ENCODE data around the gene UTP25.
"Not testable (repeated sequence)": the region's sequence is repeated elsewhere in the genome, so short reads cannot be mapped to it uniquely, and the experiment has no call there.

The UTP25 gene

GRCh38 chr1:209895709-209896108 is 67.9 kb downstream of the UTP25 start:
- DNase-seq (ENCODE audit: insufficient read length, low spot score) (no peak), FAIRE-seq (no peak)
- TF ChIP-seq TAF1 (IDR thresholded peaks at IDR 0.05; ENCODE audit: low read depth, low read length) (no peak), POLR2AphosphoS5 (IDR thresholded peaks at IDR 0.05; ENCODE audit: low read depth, low read length) (no peak), PAX5 (IDR thresholded peaks at IDR 0.05; ENCODE audit: insufficient read depth, low read length, severe bottlenecking) (no peak), SPI1 (IDR thresholded peaks at IDR 0.05; ENCODE audit: low read depth, low read length) (no peak), POLR2A (IDR thresholded peaks at IDR 0.05; ENCODE audit: low read depth, low read length) (no peak), POU2F2 (IDR thresholded peaks at IDR 0.05; ENCODE audit: low read depth, low read length) (no peak)

DNA sequence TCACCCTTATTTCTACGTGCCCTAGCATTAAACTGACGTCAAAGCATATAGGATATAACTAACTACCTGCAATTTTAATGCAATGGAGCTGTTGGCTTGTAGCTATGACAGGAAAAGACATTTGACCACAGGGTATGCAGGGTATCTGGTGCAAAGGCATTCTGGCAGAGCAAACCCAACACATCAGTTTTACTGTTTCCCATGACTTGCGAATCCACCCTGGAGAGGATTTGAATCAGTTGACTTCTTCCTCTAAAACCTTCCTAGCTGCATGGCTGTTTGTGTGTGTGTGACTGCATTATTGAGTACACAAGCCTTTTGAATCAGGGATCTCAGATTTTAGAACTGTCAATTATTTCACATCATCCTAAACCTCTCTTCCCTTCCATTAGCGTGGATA is 68.6 kb downstream of the UTP25 start:
- FAIRE-seq: no peak
- TF ChIP-seq PAX5 (IDR thresholded peaks at IDR 0.05; ENCODE audit: insufficient read depth, low read length, severe bottlenecking): no peak
- TF ChIP-seq POLR2A (IDR thresholded peaks at IDR 0.05; ENCODE audit: low read depth, low read length): no peak
- no peak for TF ChIP-seq POU2F2 (IDR thresholded peaks at IDR 0.05; ENCODE audit: low read depth, low read length)
- TF ChIP-seq TAF1 (IDR thresholded peaks at IDR 0.05; ENCODE audit: low read depth, low read length): no peak
- no peak for TF ChIP-seq SPI1 (IDR thresholded peaks at IDR 0.05; ENCODE audit: low read depth, low read length)
- TF ChIP-seq POLR2AphosphoS5 (IDR thresholded peaks at IDR 0.05; ENCODE audit: low read depth, low read length): no peak
- DNase-seq (ENCODE audit: insufficient read length, low spot score): no peak

GRCh38 chr1:209898271-209898670 is 70.5 kb downstream of the UTP25 start:
- not testable (repeated sequence) for DNase-seq (ENCODE audit: insufficient read length, low spot score); FAIRE-seq

DNA sequence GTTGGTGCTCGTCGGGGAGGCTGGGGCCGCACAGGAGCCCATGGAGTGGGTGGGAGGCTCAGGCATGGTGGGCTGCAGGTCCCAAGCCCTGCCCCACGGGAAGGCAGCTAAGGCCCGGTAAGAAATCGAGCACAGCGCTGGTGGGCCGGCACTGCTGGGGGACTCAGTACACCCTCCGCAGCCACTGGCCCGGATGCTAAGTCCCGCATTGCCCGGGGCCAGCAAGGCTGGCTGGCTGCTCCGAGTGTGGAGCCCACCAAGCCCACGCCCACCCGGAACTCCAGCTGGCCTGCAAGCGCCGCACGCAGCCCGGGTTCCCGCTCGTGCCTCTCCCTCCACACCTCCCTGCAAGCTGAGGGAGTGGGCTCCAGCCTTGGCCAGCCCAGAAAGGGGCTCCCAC is 71.1 kb downstream of the UTP25 start:
- not testable (repeated sequence) for FAIRE-seq; DNase-seq (ENCODE audit: insufficient read length, low spot score)

DNA sequence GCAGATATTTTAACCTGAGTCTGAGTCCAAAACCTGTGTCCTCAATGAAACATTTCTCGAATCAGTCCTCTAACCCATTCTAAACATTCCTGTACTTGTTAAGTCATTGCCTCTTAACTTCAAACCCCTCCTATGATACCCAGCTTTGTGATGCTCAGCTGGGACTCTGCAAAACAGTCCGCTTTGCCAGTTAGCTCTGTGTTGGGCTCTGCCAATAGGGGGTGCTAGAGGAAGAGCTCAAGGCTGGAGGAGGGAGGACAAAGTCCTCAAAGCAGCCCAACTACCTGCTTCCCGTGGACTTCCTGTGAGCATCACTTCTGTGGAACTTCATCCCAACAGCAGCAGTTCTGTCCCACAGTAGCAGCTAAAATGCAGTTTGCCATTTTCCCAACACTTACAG is 72.2 kb downstream of the UTP25 start:
- DNase-seq (ENCODE audit: insufficient read length, low spot score): no peak
- FAIRE-seq: no peak
- no peak for TF ChIP-seq TAF1 (IDR thresholded peaks at IDR 0.05; ENCODE audit: low read depth, low read length)
- no peak for TF ChIP-seq POU2F2 (IDR thresholded peaks at IDR 0.05; ENCODE audit: low read depth, low read length)
- no peak for TF ChIP-seq POLR2AphosphoS5 (IDR thresholded peaks at IDR 0.05; ENCODE audit: low read depth, low read length)
- TF ChIP-seq PAX5 (IDR thresholded peaks at IDR 0.05; ENCODE audit: insufficient read depth, low read length, severe bottlenecking): no peak
- no peak for TF ChIP-seq POLR2A (IDR thresholded peaks at IDR 0.05; ENCODE audit: low read depth, low read length)
- TF ChIP-seq SPI1 (IDR thresholded peaks at IDR 0.05; ENCODE audit: low read depth, low read length): no peak

DNA sequence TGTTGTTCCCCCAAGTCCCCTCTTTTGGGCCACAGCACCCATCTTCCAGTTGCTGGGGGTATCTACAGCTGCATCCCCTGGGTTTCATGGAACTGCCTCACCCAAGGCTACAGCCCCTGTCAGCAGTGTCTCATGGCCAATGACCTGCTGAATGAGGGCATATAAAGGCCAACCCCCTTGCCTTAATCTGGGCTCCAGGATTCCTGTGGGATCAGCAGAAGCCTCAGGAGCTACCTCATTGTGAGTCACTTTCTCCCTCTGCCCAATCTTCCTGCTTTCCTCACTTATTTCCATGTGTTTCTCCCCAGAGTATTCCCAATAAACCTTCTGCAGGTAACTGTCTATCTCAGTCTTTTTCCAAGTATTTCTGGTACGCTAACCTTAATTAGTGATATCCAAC is 73.0 kb downstream of the UTP25 start:
- no peak for FAIRE-seq
- DNase-seq (ENCODE audit: insufficient read length, low spot score): no peak
- TF ChIP-seq POLR2AphosphoS5 (IDR thresholded peaks at IDR 0.05; ENCODE audit: low read depth, low read length) (no peak), POLR2A (IDR thresholded peaks at IDR 0.05; ENCODE audit: low read depth, low read length) (no peak), SPI1 (IDR thresholded peaks at IDR 0.05; ENCODE audit: low read depth, low read length) (no peak), TAF1 (IDR thresholded peaks at IDR 0.05; ENCODE audit: low read depth, low read length) (no peak), POU2F2 (IDR thresholded peaks at IDR 0.05; ENCODE audit: low read depth, low read length) (no peak), PAX5 (IDR thresholded peaks at IDR 0.05; ENCODE audit: insufficient read depth, low read length, severe bottlenecking) (no peak)

GRCh38 chr1:209901211-209901610 is 73.4 kb downstream of the UTP25 start:
- FAIRE-seq (no peak), DNase-seq (ENCODE audit: insufficient read length, low spot score) (no peak)
- TF ChIP-seq POU2F2 (IDR thresholded peaks at IDR 0.05; ENCODE audit: low read depth, low read length) (no peak), POLR2A (IDR thresholded peaks at IDR 0.05; ENCODE audit: low read depth, low read length) (no peak), TAF1 (IDR thresholded peaks at IDR 0.05; ENCODE audit: low read depth, low read length) (no peak), SPI1 (IDR thresholded peaks at IDR 0.05; ENCODE audit: low read depth, low read length) (no peak), POLR2AphosphoS5 (IDR thresholded peaks at IDR 0.05; ENCODE audit: low read depth, low read length) (no peak), PAX5 (IDR thresholded peaks at IDR 0.05; ENCODE audit: insufficient read depth, low read length, severe bottlenecking) (no peak)

DNA sequence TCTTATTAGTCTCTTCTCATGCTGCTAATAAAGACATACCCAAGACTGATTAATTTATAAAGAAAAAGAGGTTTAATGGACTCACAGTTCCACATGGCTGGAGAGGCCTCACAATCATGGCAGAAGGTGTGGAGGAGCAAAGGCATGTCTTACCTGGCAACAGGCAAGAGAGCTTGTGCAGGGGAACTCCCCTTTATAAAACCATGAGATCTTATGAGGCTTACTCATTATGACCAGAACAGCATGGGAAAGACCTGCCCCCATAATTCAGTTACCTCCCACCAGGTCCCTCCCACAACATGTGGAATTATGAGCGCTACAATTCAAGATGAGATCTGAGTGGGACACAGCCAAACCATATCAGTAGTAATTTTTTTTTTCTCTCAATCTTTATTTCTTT is 77.0 kb downstream of the UTP25 start:
- not testable (repeated sequence) for FAIRE-seq; DNase-seq (ENCODE audit: insufficient read length, low spot score)

Data from GM12891 (cell line).